Keratinocyte (primary cell): Measurements from ENCODE around the gene PACS2. TPM values are rescaled to one million over a fixed set of nuclear protein-coding genes. Genes with fewer than 3 reads are reported as not detected.

ENCODE experiments used
- DNase-seq: peaks from one replicate; pipeline ENCODE4 v3.0.0-alpha.2; 2011; ENCODE audit warnings: low read depth, missing footprints, low spot score
- FAIRE-seq: peaks from 2 replicates; lab custom pipeline; 2011; peaks lifted over from hg19 to GRCh38; lab: Jason Lieb, UNC
- H2AFZ ChIP-seq: 2 replicates; pipeline ENCODE4 v1.6.0; 2012; ENCODE audit warnings: low read length, control low read depth, inconsistent platforms; ENCODE audit not compliant: control insufficient read depth
- H3K27ac ChIP-seq: 2 replicates; pipeline ENCODE4 v1.5.1; 2011; ENCODE audit warnings: low read length; ENCODE audit not compliant: control insufficient read depth, insufficient read depth
- H3K27me3 ChIP-seq: 3 replicates; pipeline ENCODE4 v1.6.0; 2011; ENCODE audit warnings: low read length; ENCODE audit not compliant: control insufficient read depth, insufficient read depth; ENCODE audit errors: extremely low read depth
- H3K36me3 ChIP-seq, 2 experiments: 2 replicates in 1 of 2; 3 replicates in 1 of 2; pipeline ENCODE4 v1.5.1; 2011; ENCODE audit warnings: low read length in 2 of 2, mild to moderate bottlenecking in 1 of 2; ENCODE audit not compliant: control insufficient read depth in 2 of 2, insufficient read depth in 2 of 2; ENCODE audit errors: extremely low read depth in 1 of 2
- H3K4me1 ChIP-seq: 3 replicates; pipeline ENCODE4 v1.5.1; 2011; ENCODE audit warnings: low read length; ENCODE audit not compliant: control insufficient read depth, insufficient read depth; ENCODE audit errors: extremely low read depth
- H3K4me2 ChIP-seq: 3 replicates; pipeline ENCODE4 v1.6.0; 2011; ENCODE audit warnings: low read depth, low read length; ENCODE audit not compliant: control insufficient read depth, insufficient read depth; ENCODE audit errors: extremely low read depth
- H3K4me3 ChIP-seq, 3 experiments: fragments of 200-600 bp in 1 of 3; sonication (generic) in 1 of 3; 2 replicates in 2 of 3; 3 replicates in 1 of 3; pipeline ENCODE4 v1.5.1; 2011 to 2016; ENCODE audit warnings: low read length in 3 of 3, mild to moderate bottlenecking in 3 of 3, control low read depth in 2 of 3, inconsistent platforms in 1 of 3, low read depth in 1 of 3, mixed read lengths in 1 of 3, mixed run types in 1 of 3, moderate library complexity in 1 of 3; ENCODE audit not compliant: control insufficient read depth in 2 of 3, insufficient read depth in 2 of 3; ENCODE audit errors: extremely low read depth in 1 of 3
- H3K79me2 ChIP-seq: 2 replicates; pipeline ENCODE4 v1.6.0; 2012; ENCODE audit warnings: low read length; ENCODE audit not compliant: control insufficient read depth, insufficient read depth
- H3K9ac ChIP-seq: 3 replicates; pipeline ENCODE4 v1.6.0; 2011; ENCODE audit warnings: low read length; ENCODE audit not compliant: control insufficient read depth, insufficient read depth; ENCODE audit errors: extremely low read depth
- H3K9me1 ChIP-seq: 3 replicates; pipeline ENCODE4 v1.6.0; 2011; ENCODE audit warnings: low read length; ENCODE audit not compliant: control insufficient read depth, insufficient read depth; ENCODE audit errors: extremely low read depth
- H3K9me3 ChIP-seq: 2 replicates; pipeline ENCODE4 v1.5.1; 2012; ENCODE audit warnings: low read depth, low read length; ENCODE audit not compliant: control insufficient read depth
- H4K20me1 ChIP-seq: 3 replicates; pipeline ENCODE4 v1.6.0; 2011; ENCODE audit warnings: low read length; ENCODE audit not compliant: control insufficient read depth, insufficient read depth; ENCODE audit errors: extremely low read depth
- EZH2 ChIP-seq: IDR thresholded peaks from one replicate; pipeline ENCODE4 v1.6.1; 2012; ENCODE audit warnings: inconsistent platforms, mild to moderate bottlenecking, low read length, moderate library complexity
- dilution Hi-C: fragments of 300-500 bp; cut with MboI; formaldehyde crosslinking; loops from one replicate; pipeline ENCODE4 v1.7.0; 2020; ENCODE audit warnings: low sequenced_read_pairs; ENCODE audit not compliant: extremely low pct_ligation_motif_present
- polyA plus RNA-seq, 5 experiments: library from polyadenylated mRNA; depleted of rRNA in 3 of 5; stranded (reverse) in 3 of 5; stranded (forward) in 1 of 5; unstranded in 1 of 5; fragments of >200 nt; gene quantifications; 1 replicate in 1 of 5; 2 replicates in 3 of 5; 3 replicates in 1 of 5; pipeline versions ENCODE4 v1.2.1 to v1.2.3, GENCODE V29; 2011 to 2012; ENCODE audit warnings: missing spikeins in 2 of 5, low read depth in 1 of 5, low replicate concordance in 1 of 5
- TF ChIP-seq, protein P1 (sequence below), 3 experiments: IDR thresholded peaks in 1 of 3; conservative IDR thresholded peaks in 1 of 3; optimal IDR thresholded peaks in 1 of 3; 2 replicates in 2 of 3; 3 replicates in 1 of 3; pipeline versions ENCODE3 to v1.5.1; 2011; ENCODE audit warnings: low read length in 3 of 3, mild to moderate bottlenecking in 3 of 3, moderate library complexity in 2 of 3, control low read depth in 1 of 3, inconsistent platforms in 1 of 3; ENCODE audit not compliant: insufficient read depth in 2 of 3; ENCODE audit errors: extremely low read depth in 1 of 3

Gene PACS2
- polyA plus RNA-seq, 1 donor (not counting 4 experiments of a cell fraction or from before 2014, with no cell fraction given) = 11.8 TPM

GRCh38 chr14:105427936-105428485 is 113.5 kb downstream of the PACS2 start:
- Histone ChIP-seq H4K20me1 (peaks cover 23% of the 10 kb centered on the region), H3K79me2 (peaks cover 83% of the 10 kb centered on the region), H2AFZ (no peak overlapping the region), H3K9me1 (peaks cover 2% of the 10 kb centered on the region), H3K27me3 (no peaks in the 10 kb centered on the region), H3K4me2 (no peak overlapping the region), H3K27ac (no peak overlapping the region), H3K36me3 (peaks cover 9 to 23% of the 10 kb centered on the region in 2 experiments), H3K4me3 (no peak overlapping the region), H3K4me1 (peaks cover 13% of the 10 kb centered on the region), H3K9me3 (no peaks in the 10 kb centered on the region), H3K9ac (no peak overlapping the region)
- dilution Hi-C loops = no loop called here
- FAIRE-seq = no peak
- no peak for DNase-seq
- TF ChIP-seq EZH2 = no peak
- TF ChIP-seq, protein P1, sequence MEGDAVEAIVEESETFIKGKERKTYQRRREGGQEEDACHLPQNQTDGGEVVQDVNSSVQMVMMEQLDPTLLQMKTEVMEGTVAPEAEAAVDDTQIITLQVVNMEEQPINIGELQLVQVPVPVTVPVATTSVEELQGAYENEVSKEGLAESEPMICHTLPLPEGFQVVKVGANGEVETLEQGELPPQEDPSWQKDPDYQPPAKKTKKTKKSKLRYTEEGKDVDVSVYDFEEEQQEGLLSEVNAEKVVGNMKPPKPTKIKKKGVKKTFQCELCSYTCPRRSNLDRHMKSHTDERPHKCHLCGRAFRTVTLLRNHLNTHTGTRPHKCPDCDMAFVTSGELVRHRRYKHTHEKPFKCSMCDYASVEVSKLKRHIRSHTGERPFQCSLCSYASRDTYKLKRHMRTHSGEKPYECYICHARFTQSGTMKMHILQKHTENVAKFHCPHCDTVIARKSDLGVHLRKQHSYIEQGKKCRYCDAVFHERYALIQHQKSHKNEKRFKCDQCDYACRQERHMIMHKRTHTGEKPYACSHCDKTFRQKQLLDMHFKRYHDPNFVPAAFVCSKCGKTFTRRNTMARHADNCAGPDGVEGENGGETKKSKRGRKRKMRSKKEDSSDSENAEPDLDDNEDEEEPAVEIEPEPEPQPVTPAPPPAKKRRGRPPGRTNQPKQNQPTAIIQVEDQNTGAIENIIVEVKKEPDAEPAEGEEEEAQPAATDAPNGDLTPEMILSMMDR (optimal IDR thresholded peaks at IDR 0.05 in 1 of 3, IDR thresholded peaks at IDR 0.05 in 1 of 3, conservative IDR thresholded peaks at IDR 0.05 in 1 of 3; ENCODE audit: extremely low read depth in 1 of 3, insufficient read depth in 2 of 3, low read length in 3 of 3) = no peak

DNA sequence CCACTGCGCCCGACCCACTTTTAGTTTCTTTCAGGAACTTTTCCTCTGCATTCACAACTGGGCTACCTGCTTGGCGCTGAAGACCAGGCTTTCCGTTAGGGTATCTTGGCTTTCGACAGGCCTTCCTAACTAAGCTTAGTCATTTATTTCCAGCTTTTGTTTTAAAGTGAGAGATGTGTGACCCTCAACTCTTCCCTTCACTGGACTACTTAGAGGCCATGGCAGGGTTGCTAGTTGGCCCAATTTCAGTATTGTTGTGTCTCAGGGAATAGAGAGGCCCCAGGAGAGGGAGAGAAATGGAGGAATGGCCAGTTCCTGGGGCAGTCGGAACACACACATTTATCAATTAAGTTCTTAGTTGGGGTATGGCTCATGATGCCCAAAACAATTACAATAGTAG is 115.5 kb downstream of the PACS2 start:
- H3K4me1 ChIP-seq = peaks cover 13% of the 10 kb centered on the region
- no peak overlapping the region for H3K27ac ChIP-seq
- no peak for DNase-seq
- peaks cover 23% of the 10 kb centered on the region for H4K20me1 ChIP-seq
- peaks cover 9 to 23% of the 10 kb centered on the region in 2 experiments for H3K36me3 ChIP-seq
- H3K27me3 ChIP-seq = no peaks in the 10 kb centered on the region
- TF ChIP-seq EZH2 = no peak
- TF ChIP-seq, protein P1 (optimal IDR thresholded peaks at IDR 0.05 in 1 of 3, IDR thresholded peaks at IDR 0.05 in 1 of 3, conservative IDR thresholded peaks at IDR 0.05 in 1 of 3; ENCODE audit: extremely low read depth in 1 of 3, insufficient read depth in 2 of 3, low read length in 3 of 3) = no peak
- no peak overlapping the region for H3K4me3 ChIP-seq
- dilution Hi-C loops = no loop called here
- peaks cover 2% of the 10 kb centered on the region for H3K9me1 ChIP-seq
- H2AFZ ChIP-seq = no peak overlapping the region
- H3K9me3 ChIP-seq = no peaks in the 10 kb centered on the region
- no peak overlapping the region for H3K4me2 ChIP-seq
- no peak overlapping the region for H3K9ac ChIP-seq
- no peak for FAIRE-seq
- peaks cover 82% of the 10 kb centered on the region for H3K79me2 ChIP-seq
